Activated CD4-positive, CD25-positive, alpha-beta regulatory T cell treated with anti-CD3 and anti-CD28 coated beads, Interleukin-2, amount 50 U/mL, for 16 hours (primary cell): ENCODE measurements around the gene ACYP1.
A peak's percentile ranks its signal among the peaks of the same experiment; 100 is the strongest.

Experiments
- DNase-seq: peaks from one replicate; pipeline ENCODE4 v3.0.0-alpha.2; 2020; ENCODE audit warnings: low read depth, low spot score

The ACYP1 gene

DNA sequence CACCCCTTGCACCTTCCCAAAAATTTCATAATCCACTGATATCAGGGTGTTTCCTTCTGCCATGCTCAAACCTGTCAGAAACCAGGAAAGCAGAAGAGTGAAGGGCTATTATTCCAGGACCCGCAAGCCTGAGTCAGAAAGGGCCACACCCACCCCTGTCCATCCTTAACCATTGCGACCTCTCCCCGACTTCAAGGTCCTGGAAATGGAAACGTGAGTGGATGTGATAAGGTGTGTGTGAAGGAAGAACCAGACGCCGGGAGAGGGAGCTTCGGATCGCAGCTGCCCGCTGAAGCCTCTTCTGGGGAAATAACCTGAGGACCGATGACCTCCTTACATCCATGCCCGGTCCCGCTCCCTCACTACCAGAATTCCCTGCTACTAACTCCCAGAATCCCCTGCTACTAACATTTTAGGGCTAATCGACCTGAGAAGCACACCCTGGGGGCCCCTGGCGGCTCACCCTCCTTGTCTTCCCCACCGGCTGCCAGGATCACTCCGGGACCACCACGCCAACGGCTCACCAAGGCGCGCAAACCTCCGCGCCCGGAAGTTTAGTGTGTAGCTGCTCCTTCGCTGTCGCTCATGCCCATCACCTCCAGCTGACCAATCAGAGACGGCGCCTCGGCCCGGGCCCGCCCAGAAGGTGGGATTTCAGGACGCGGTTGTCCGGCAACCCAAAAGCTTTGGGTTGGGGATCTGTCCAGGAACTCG lies at the start of gene ACYP1:
TSS of gene ACYP1 (minus strand) at position 534 of the 714 bp plus-strand sequence. CDS start at position 63, 471 bp downstream.
- DNase-seq: peak; percentile 82

DNA sequence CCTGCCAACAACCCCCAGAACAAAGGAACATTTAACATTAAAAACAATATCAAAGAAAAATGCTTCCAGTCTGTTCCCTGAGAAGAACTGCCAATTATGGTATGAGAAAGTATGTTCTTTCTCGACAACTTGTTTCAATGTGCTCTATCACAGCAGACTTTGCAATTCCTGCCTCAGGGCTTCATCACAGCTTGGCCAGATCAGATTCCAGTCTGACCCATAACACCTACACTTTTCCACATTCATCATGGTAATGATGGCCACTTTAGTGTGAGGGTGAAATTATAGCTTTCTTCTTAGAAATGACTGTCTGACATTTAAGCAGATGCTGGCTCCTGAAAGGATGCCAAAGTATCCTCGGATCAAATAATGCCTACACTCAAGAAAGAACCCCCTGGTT lies 46.1 kb upstream of the ACYP1 start:
- no peak for DNase-seq

DNA sequence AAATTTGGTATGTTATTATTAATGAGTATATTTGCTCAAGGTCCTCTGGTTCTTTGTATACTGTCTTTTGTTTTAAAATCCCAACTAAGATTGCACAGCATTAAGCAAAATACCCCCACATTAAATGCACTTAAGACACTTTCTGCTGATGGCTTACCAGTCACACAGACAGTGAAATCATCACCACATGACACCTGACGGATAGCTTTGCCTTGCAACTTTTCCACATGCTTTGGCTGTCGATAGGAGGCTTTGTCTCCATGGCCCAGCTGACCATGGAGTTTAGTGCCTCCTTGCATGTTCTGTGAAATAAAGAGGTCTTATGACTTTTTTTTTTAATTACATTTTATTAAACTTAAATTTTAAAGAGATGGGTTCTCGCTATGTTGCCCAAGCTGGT lies 43.4 kb upstream of the ACYP1 start:
- DNase-seq: no peak

DNA sequence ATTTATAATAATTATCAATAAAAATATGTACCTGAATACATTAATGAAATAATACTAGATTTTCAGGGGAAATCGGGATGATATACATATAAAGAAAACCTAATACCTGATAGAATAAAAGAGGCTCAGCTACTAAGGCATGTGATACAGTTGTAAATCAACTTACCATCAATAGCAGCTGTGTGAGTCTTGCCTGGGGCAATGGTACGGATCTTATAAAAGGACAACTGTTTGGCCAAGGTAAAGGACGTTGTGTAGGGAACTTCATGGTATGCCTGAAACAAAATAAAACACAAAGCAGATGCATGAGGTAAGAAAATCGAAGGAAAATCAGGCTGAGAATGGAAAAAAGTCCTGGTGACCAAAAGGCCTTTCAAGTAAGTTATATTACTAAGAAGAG lies 37.7 kb upstream of the ACYP1 start:
- DNase-seq: no peak

DNA sequence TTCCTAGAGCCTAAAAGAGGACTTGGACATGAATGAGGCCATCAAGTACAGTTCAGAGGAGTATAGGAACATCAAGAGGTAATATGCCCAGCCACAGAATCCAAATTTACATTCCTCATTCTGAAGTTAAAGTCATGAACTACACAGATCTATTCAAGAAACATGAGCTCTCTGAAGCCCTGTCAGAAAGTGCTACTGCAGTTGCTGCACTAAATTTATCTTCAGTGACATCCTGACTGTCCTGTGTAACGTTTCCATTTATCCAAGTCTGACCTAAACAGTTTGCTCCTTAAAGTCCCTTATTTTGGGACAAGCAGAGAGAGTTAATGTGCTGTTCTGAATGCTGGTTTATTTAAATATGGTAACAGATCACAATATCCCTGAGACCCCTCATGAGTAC lies 34.9 kb upstream of the ACYP1 start:
- DNase-seq: no peak

DNA sequence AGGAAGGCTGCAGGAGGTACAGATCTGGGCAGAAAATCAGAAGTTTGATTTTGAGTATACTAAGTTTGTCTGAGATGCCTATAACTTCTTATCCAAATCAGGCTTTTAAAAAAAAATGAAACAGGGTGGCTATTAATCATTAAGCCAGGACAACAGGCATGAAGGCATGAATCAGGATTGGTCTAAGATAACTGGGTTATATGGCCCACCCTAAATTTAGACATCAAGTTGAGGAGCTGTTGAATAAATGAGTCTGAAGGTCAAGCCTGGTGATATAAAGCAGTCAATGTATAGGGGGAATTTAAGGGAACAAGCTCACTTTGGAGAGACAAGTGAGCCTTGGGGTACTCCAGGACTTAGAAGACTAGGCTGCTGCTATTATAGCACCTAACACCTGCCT lies 34.4 kb upstream of the ACYP1 start:
- DNase-seq: no peak

DNA sequence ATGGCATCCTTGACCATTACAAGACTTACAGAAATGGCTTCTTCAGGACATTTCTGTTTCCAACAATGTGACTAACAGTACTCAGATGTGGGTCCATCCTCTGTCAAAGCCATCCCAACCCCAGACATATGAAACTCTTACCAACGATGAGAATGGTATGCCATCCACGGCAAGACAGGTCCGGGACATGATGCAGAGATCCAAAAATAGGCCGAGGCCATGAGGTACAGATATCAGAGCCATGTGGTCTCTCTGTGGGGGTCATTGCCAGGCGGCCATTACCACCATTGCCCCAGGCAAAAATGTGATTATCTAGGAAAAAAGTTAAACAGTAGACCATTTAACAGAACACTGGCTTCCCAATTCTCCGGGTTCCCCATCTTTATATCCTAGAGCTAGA lies 33.1 kb upstream of the ACYP1 start:
- DNase-seq: no peak

DNA sequence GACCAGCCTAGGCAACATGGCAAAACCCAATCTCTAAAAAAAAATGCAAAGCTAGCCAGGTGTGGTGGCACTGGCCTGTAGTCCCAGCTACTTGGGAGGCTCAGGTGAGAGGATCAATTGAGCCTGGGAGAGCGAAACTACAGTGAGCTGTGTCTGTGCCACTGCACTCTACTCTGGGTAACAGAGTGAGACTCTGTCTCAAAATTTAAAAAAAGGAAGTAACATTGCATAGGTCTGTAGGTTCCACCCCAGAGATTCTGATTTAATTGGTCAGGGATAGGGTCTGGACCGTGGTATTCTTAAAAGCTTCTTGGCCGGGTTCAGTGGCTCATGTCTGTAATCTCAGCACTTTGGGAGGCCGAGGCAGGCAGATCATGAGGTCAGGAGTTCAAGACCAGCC lies 31.9 kb upstream of the ACYP1 start:
- no peak for DNase-seq

DNA sequence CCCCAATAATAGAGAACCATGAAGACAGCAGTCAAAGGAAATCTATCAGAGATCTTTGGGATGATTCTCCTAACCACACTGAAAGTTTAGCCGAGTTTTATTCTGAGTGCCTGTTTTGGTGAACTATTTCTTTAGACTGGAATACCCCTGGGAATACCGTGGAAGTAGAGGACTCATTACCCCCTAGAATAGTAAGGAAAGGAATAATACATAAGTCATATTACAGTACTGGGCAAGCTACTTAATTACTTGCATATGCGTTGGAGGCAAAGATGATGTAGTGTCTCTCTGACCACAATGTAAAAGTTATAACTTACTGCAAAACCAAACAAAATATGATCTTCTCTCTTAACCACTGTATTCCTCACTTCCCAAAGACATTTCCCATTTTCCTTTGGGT lies 31.1 kb upstream of the ACYP1 start:
- DNase-seq: no peak

DNA sequence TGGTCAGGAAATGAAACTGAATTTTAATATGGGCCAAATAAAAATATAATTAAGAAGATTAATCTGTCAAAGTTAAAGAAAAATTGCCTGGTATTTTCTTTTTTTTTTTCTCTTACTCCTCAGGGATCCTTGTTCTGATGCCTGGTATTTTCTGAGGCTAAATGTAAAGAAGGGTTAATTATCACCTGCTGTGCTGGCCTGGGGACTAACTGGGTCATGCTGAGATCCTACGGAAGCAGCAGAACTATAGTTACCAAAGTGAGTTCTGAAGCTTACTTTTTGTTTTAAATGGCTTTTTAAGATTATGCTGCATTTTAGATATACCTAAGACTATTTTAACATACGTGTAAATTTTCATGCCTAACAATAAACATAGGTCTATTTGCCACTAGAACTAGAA lies 28.9 kb upstream of the ACYP1 start:
- no peak for DNase-seq

DNA sequence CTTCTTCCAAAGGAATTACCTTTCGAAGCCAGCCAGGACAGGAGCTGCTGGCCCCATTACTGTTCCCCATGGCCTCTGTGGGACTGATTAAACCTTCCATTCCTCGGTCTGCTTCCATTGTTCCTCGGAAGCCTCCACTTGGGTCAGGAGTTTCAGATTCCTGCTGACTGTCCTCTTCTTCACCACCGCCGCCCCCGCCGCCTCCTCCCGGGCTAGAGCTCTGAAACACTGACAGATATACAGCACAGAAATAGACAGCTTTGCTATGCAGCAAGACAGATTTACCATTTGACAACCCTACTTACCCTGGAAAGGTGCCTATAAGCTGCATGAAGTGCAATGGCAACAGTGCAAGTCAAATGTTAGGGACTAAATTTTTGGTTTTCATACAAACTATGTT lies 27.4 kb upstream of the ACYP1 start:
- DNase-seq: no peak

DNA sequence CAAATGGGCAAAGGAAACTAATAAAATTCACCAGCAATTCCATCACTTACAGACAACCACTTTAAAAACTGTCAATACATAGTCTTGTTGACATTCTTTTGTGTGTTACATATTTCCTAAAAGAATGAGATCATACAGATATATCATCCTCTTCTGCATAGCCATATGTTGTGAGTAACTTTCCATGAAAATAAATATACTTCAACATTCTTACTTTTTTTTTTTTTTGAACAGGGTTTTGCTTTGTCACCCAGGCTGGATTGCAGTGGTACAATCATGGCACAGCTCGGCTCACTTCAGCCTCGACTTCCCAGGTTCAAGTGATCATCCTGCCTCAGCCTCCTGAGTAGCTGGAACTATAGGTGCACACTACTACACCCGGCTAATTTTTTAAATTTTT lies 26.5 kb upstream of the ACYP1 start:
- no peak for DNase-seq

DNA sequence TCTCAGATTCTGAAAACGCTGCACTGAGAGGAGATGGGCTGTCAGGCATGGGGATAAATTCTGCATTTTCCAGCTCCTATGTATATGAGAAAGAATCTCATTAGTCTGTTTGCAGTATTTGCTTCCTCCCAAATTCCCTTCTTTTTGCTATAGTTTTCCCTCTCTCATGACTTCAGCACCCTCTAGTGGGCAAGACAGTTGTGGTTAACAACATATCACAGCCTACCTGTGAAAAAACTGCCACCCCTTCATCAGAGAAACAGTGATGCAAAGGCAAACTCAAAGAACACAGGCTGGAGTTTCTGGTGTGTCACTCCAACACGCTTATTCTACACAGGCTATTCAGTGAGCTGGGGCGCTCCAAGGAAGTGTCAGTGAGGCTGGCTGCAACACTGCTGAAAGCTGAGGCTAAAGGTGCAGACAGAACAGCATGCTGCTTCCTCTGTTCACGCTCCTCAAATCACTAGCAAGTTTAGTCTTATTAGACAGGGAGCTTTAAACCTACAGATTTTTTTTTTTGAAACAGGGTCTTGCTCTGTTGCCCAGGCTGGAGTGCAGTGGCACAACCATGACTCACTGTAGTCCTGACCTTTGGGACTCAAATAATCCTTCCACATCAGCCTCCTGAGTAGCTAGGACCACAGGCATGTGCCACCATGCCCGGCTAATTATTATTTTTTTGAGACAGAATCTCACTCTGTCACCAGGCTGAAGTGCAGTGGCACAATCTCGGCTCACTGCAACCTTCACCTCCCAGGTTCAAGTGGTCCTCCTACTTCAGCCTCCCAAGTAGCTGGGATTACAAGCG lies 24.9 kb upstream of the ACYP1 start:
- DNase-seq: peak; percentile 15

DNA sequence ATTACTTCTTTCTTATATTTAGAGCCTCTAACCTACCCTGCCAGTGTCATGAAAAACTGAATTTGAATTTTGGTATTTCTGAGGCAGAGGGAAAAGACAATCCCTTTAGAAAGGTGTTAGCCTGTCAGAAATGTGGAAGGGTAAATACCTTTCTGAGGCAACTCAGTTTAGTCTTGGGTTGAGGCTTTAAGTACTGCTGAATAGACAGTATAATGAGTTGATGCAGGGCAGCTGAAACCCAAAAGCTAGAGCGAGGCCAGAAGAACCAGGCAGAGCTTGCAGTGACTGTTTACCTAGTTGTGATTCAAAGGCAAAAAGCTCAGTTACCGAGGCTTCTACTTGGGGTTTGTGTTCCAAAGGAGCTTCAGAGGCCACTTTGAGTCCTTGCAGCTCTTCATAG lies 24.3 kb upstream of the ACYP1 start:
- DNase-seq: no peak

DNA sequence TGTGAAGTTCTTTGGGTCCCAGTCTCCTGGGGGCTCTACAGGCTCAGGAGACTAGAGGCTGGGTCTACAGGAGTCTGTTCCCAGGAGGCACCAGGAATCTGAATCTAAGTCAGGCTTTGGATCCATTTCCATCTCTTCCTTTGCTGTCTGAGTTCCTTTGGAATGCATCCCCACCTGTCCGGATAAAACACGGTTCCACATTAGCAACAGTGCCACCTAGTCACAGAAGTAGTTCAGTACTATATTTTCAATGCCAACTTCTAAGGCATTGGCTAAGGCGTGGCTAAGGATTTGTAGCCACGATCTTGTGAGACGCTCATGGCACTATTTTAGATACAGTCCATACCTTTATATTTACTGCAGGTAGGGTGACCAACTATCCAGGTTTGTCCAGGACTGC lies 20.7 kb upstream of the ACYP1 start:
- DNase-seq: no peak

DNA sequence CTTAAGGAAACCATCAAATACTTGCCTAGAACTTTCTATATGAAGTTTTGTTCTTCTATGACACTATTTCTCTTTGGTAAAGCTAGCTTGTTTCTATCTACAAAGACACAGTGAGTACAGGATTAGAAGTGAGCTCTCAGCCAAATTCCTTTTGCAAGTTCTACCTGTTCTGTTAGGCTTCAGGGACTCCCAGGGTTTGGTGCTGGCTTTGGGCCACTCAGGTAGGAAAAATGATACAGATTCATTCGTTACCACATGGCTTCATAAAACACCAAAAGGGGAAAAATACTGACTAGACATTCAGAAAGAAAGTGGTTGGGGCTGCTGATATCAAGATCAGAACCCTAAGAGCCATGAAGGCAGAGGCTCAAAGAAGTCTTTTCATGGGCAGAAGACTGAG lies 19.4 kb upstream of the ACYP1 start:
- DNase-seq: no peak

DNA sequence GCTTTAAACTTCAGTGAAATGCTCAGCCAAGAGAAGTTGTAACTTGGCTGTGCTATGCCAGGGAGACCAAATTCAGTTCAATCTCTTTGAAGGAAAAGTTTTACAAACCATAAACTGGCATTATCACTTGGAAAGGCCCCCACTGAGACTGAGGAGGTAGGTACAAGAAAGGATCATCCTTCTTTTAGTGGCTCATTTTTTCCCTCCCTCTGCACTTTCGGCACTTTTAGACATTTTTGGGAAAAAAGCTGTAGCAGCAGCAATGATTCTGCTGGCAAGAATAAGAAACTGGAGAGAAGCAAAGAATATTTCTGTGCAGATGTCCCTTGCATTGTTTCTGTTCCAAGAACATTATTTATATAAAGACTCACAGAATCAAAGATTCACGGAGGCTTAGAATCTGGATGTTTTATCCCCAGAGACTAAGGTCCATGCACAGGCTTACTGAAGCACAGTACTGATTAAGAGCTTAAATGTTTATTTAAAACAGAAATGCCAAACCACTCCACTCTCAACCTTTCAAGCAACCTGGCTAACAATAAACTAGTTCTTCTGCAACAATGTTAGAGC lies 17.9 kb upstream of the ACYP1 start:
- DNase-seq: no peak

DNA sequence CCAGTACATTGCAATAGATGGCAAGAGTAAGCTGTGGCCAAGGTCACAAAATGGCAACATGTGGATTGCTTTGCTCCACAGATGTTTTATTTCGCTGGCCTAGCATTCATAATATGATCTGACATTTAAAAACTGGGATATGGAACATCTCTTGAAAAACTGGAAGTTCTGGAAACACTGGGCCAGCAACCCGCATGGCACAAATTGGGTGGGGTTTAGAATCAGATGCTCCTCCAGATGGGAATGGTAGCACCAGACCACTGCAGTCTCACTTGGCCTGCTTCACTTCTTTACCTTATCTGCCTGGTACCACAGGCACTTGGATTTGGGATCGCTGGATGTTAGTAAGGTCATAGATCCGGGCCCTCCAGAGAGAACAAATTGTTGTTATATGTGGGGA lies 15.7 kb upstream of the ACYP1 start:
- DNase-seq: no peak

DNA sequence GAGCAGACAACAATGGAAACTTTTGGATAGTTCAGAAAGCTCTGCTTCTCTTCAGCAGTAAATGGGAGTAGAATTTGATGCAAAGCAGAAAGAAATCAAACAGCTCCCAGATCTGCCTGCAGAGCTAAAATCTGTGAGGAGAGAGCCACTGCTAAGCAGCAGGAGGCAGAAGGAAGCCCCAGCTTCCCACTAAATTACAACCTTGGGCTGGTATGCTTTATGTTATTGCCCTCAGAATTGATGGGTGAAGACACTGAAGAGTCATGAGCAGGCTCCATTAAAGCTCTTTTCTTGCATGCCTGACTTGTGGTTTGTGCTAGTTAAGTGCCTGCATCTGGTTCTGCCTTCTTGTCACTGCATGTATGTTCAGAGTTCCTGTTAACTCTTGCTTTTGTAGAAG lies 14.0 kb upstream of the ACYP1 start:
- no peak for DNase-seq

DNA sequence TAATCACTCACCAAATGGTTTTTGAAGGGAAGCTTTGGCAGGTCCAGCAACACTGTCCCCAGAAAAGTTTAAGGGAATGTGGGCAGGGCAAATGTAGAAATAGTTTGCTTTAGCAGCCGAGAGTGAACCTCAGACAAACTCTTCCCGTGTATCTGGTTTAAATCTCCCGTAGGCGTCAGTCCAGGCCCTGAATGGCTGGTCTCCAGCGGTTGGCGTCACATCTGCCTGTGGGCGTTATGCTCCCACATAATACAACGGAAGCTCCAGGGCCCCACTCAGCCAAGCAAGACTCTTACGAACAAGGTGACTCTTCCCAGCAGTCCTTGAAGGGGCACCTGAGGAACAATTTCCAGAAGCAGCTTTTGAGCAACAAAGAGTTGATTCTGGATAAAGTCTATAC lies 6.6 kb upstream of the ACYP1 start:
- no peak for DNase-seq

DNA sequence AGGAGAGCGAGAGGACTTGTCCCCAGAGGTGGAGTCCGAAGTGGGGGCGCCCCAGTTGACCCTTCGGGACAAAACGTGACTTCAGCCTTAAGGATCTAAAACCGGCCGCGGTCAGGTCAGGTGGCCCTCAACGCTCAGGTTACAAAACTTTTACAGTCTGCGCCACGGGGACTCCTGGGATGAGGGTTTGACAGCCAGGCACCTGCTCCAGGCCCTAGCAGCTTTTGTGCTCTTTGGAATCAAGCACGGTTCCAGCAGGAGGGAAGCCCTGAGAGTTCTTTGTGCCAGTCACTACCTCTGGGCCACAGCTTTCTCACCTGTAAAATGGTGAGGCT lies 6.0 kb upstream of the ACYP1 start:
- DNase-seq: no peak

DNA sequence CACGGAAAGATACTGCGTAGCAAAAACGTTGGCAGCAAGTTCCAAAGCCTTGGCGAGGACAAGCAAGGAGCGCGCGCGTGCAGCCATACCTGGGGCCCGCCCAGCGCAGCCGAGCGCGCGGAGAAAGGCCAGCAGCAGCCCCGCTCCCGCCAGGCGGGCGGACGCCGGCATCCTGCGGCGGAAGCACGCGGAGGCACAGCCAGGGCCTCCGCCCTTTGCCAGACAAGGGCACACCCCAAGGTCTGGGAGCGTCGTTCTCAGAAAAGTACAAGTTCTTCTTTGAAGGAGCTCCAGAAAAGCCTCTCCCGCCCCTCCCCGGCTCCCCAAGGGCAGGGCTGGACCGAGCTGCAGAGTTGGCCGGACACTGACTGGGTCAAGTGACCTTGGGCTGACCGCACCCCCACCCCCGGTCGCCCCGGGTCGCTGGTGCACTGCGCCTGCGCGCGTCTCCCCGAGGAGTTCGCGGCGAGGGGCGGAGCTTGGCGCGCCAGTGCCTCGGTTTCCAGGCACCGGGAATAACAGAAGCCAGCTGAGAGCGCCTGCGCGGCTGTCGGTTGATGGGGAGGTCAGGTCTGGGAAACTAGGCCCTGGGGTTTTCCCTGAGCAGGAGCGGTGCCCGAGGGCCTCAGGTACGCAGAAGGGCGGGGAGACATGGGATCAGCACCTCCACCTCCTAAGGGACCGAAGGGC lies 5.4 kb upstream of the ACYP1 start, which contains the start of gene ZC2HC1C:
TSS of gene ZC2HC1C (plus strand) at position 521 of the 690 bp plus-strand sequence. CDS start 933 bp downstream, outside the sequence.
- DNase-seq: peak; percentile 10
